Stimulated activated CD4-positive, alpha-beta T cell treated with anti-CD3 and anti-CD28 coated beads, TNF-alpha, amount 100 ng/mL, for 1 hour (primary cell): Measurements from ENCODE around the gene MTCL1.

Source experiments
- DNase-seq, 3 donors: peaks; one replicate each; pipeline ENCODE4 v3.0.0-alpha.2; 2020; ENCODE audit warnings: low read depth in 3 of 3, low spot score in 1 of 3

The MTCL1 gene

GRCh38 chr18:8806100-8806797, 100.9 kb downstream of the MTCL1 start:
- DNase-seq: no peak

GRCh38 chr18:8806798-8807487, 101.6 kb downstream of the MTCL1 start:
- no peak for DNase-seq

GRCh38 chr18:8807488-8807805, 102.1 kb downstream of the MTCL1 start:
- DNase-seq: no peak

GRCh38 chr18:8808001-8808400, 102.6 kb downstream of the MTCL1 start:
- DNase-seq: no peak

- DNase-seq: no peak
Observed at GRCh38 chr18:8809514-8809913, 104.2 kb downstream of the MTCL1 start.

- no peak for DNase-seq
Observed at GRCh38 chr18:8810157-8810556, 104.8 kb downstream of the MTCL1 start.

- no peak for DNase-seq
Observed at GRCh38 chr18:8811115-8811514, 105.8 kb downstream of the MTCL1 start.

- no peak for DNase-seq
Observed at GRCh38 chr18:8812631-8813030, 107.3 kb downstream of the MTCL1 start.

- no peak for DNase-seq
Observed at GRCh38 chr18:8813611-8814010, 108.3 kb downstream of the MTCL1 start.

GRCh38 chr18:8814206-8814605, 108.8 kb downstream of the MTCL1 start:
- no peak for DNase-seq

GRCh38 chr18:8816220-8816619, 110.9 kb downstream of the MTCL1 start:
- DNase-seq: no peak

GRCh38 chr18:8816816-8817215, 111.5 kb downstream of the MTCL1 start:
- no peak for DNase-seq

- no peak for DNase-seq
Observed at GRCh38 chr18:8818982-8819381, 113.6 kb downstream of the MTCL1 start.

GRCh38 chr18:8820396-8821082, 115.2 kb downstream of the MTCL1 start:
- no peak for DNase-seq

- DNase-seq: no peak
Observed at GRCh38 chr18:8821083-8821465, 115.7 kb downstream of the MTCL1 start.

GRCh38 chr18:8821531-8821930, 116.2 kb downstream of the MTCL1 start:
- no peak for DNase-seq

- DNase-seq: no peak
Observed at GRCh38 chr18:8822643-8823042, 117.3 kb downstream of the MTCL1 start.

GRCh38 chr18:8823530-8823929, 118.2 kb downstream of the MTCL1 start:
- no peak for DNase-seq

- DNase-seq: no peak
Observed at GRCh38 chr18:8824846-8825245, 119.5 kb downstream of the MTCL1 start.

GRCh38 chr18:8825273-8825672, 119.9 kb downstream of the MTCL1 start:
- DNase-seq: no peak

GRCh38 chr18:8825729-8826375, 120.5 kb downstream of the MTCL1 start:
- no peak for DNase-seq

- DNase-seq: no peak
Observed at GRCh38 chr18:8826514-8826913, 121.2 kb downstream of the MTCL1 start.
